Astrocyte of the hippocampus (primary cell): Measurements from ENCODE around the gene MRPL40.

Experiments
- DNase-seq: peaks from one replicate; pipeline ENCODE4 v3.0.0; 2011; ENCODE audit warnings: low read depth, low spot score

MRPL40 gene

GRCh38 chr22:19480789-19481188 lies 48.4 kb downstream of the MRPL40 start:
- DNase-seq, result no peak

GRCh38 chr22:19482297-19482696 lies 50.0 kb downstream of the MRPL40 start:
- DNase-seq, result no peak

- no peak for DNase-seq
These were observed 51.3 kb downstream of the MRPL40 start for GRCh38 chr22:19483481-19484244.
